RWPE2 (cell line): Measurements from ENCODE around the gene PDZRN4.

Experiments
- ATAC-seq: fragments of 200-7000 bp; cut with Tn5 transposase; 3 replicates; pipeline ENCODE4 v1.9.1; 2021; ENCODE audit warnings: low read depth
- DNase-seq: peaks from one replicate; pipeline ENCODE4 v3.0.0-alpha.2; 2020; ENCODE audit warnings: low spot score
- H3K27ac ChIP-seq: fragments of 450-650 bp; 2 replicates; pipeline ENCODE4 v1.5.1; 2017; ENCODE audit warnings: mild to moderate bottlenecking; ENCODE audit not compliant: poor library complexity, severe bottlenecking
- H3K27me3 ChIP-seq: fragments of 250-450 bp; sonication (Bioruptor Pico); 2 replicates; pipeline ENCODE4 v1.5.1; 2021; ENCODE audit warnings: mild to moderate bottlenecking, moderate library complexity; ENCODE audit not compliant: insufficient read depth, poor library complexity, severe bottlenecking
- H3K36me3 ChIP-seq: fragments of 250-450 bp; sonication (Bioruptor Pico); 2 replicates; pipeline ENCODE4 v1.5.1; 2020; ENCODE audit warnings: low read depth, mild to moderate bottlenecking, moderate library complexity
- H3K4me1 ChIP-seq: fragments of 250-450 bp; sonication (Bioruptor Pico); 2 replicates; pipeline ENCODE4 v1.5.1; 2021; ENCODE audit warnings: mild to moderate bottlenecking, moderate library complexity; ENCODE audit not compliant: insufficient read depth, poor library complexity, severe bottlenecking
- H3K4me3 ChIP-seq: fragments of 250-450 bp; sonication (Bioruptor Pico); 2 replicates; pipeline ENCODE4 v1.5.1; 2021; ENCODE audit warnings: mild to moderate bottlenecking, moderate library complexity; ENCODE audit not compliant: severe bottlenecking
- H3K9me3 ChIP-seq: fragments of 250-450 bp; sonication (Bioruptor Pico); 2 replicates; pipeline ENCODE4 v1.5.1; 2021; ENCODE audit warnings: mild to moderate bottlenecking, moderate library complexity; ENCODE audit not compliant: severe bottlenecking
- TF ChIP-seq, protein P1 (sequence below): fragments of 450-650 bp; IDR thresholded peaks from one replicate; pipeline ENCODE4 v1.5.1; 2017; ENCODE audit warnings: mild to moderate bottlenecking, moderate library complexity; ENCODE audit not compliant: poor library complexity, severe bottlenecking

The PDZRN4 gene

DNA sequence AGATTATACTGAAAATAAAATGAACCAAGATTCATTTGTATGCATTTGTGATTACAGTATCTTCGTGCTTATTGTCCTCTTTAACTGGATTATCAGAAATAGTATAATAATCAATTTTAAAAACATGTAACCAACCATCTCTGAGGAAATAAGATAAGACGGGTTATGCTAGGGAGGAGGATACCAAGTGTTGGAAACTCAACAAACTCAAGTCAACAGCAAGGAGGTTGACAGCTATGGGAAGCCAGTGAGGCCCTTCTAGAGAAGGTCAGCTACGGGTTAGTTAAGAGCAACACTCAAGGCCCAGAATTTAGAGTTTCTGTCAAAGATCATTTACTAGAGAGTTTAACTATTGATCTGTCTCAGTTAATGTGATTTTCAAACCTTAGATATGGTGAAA lies 137.2 kb downstream of the PDZRN4 start:
- DNase-seq: no peak
- Histone ChIP-seq H3K9me3 (no peaks in the 10 kb centered on the region), H3K4me1 (no peaks in the 10 kb centered on the region), H3K36me3 (no peaks in the 10 kb centered on the region), H3K27me3 (no peaks in the 10 kb centered on the region), H3K4me3 (no peak overlapping the region), H3K27ac (no peak overlapping the region)
- TF ChIP-seq, protein P1, sequence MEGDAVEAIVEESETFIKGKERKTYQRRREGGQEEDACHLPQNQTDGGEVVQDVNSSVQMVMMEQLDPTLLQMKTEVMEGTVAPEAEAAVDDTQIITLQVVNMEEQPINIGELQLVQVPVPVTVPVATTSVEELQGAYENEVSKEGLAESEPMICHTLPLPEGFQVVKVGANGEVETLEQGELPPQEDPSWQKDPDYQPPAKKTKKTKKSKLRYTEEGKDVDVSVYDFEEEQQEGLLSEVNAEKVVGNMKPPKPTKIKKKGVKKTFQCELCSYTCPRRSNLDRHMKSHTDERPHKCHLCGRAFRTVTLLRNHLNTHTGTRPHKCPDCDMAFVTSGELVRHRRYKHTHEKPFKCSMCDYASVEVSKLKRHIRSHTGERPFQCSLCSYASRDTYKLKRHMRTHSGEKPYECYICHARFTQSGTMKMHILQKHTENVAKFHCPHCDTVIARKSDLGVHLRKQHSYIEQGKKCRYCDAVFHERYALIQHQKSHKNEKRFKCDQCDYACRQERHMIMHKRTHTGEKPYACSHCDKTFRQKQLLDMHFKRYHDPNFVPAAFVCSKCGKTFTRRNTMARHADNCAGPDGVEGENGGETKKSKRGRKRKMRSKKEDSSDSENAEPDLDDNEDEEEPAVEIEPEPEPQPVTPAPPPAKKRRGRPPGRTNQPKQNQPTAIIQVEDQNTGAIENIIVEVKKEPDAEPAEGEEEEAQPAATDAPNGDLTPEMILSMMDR: no peak
- no peak for ATAC-seq

DNA sequence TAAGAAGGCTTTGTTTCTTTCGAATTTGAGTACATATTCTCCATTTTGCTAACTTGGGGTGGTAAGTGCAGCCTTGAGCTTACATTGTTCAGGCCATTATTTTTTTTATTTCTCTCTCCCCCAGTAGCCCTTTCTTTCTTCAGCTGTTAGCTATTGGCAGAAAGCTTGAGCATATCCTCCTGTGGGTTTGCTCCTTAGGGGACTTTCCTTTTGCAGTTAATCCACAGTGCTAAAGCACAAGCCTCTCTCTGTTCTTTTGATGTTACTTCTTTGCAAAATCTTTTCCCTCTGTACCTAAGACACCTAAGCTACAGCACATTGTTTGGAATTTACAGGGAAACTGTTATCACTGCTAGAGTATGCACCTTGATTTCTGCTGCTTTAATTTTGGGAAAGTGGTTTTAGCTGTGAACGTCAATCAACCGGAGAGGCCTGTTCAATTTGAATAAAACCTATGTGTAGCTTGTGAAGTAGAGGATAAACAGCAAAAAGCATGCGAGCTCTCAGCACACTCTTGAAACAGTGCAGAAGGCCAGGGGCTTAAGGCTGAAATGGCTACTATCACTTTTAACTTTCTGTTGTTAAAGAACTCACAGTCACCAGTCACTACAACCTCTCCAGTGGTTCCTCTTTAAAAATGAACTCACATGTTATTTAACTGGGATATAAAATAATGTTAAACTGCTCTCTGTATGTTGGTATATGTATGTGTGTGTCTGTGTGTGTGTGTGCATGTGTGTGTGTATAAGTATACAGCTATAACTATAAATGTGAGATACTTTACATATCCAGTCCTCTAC lies 139.2 kb downstream of the PDZRN4 start:
- H3K4me1 ChIP-seq: no peaks in the 10 kb centered on the region
- no peaks in the 10 kb centered on the region for H3K36me3 ChIP-seq
- DNase-seq (no peak), ATAC-seq (no peak)
- TF ChIP-seq, protein P1: no peak
- H3K27ac ChIP-seq: no peak overlapping the region
- H3K9me3 ChIP-seq: no peaks in the 10 kb centered on the region
- H3K4me3 ChIP-seq: no peak overlapping the region
- H3K27me3 ChIP-seq: no peaks in the 10 kb centered on the region

DNA sequence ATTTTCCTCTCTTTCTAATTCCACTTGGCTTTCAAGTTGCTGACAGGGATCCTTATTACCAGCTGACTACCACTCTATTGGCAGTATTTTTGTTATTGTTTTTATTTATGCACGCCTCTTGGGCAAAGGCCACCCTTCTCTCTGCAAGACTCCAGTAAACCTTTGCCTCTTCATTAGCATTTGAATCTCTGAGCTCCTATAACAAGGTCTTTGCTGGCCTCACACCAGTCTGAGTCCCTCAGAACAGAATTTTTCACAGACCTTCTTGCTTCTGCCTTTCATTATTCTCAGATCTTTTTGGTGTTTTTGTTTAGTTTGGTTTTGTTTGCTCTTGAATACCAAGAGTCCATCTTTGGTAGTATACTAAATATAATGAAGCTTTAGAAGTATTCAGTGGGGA lies 145.9 kb downstream of the PDZRN4 start:
- DNase-seq: no peak
- H3K4me3 ChIP-seq: no peak overlapping the region
- H3K27me3 ChIP-seq: peaks cover 3% of the 10 kb centered on the region
- no peaks in the 10 kb centered on the region for H3K9me3 ChIP-seq
- H3K36me3 ChIP-seq: no peaks in the 10 kb centered on the region
- H3K4me1 ChIP-seq: no peaks in the 10 kb centered on the region
- TF ChIP-seq, protein P1: no peak
- ATAC-seq: no peak
- H3K27ac ChIP-seq: no peak overlapping the region

DNA sequence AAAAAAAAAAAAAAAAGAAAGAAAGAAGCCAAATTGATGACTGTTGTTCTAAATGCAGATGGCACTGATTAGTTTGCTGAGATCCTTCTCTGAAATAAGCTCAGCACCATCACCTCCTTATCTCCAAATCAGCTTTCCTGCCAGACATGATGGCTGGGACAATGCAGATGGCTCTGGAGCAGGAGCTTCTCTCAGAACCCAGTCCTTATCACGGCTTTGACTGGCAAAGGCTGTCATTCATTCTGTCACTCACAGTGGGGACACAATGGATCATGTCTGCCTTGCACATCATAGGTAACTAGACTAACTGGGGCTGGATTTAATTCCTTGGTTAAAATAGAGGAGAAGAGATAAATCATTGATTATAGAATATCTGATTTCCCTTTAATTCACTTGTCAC lies 146.3 kb downstream of the PDZRN4 start:
- no peaks in the 10 kb centered on the region for H3K4me1 ChIP-seq
- DNase-seq (no peak), ATAC-seq (no peak)
- H3K36me3 ChIP-seq: no peaks in the 10 kb centered on the region
- TF ChIP-seq, protein P1: no peak
- H3K27me3 ChIP-seq: peaks cover 3% of the 10 kb centered on the region
- no peak overlapping the region for H3K27ac ChIP-seq
- H3K9me3 ChIP-seq: no peaks in the 10 kb centered on the region
- no peak overlapping the region for H3K4me3 ChIP-seq

DNA sequence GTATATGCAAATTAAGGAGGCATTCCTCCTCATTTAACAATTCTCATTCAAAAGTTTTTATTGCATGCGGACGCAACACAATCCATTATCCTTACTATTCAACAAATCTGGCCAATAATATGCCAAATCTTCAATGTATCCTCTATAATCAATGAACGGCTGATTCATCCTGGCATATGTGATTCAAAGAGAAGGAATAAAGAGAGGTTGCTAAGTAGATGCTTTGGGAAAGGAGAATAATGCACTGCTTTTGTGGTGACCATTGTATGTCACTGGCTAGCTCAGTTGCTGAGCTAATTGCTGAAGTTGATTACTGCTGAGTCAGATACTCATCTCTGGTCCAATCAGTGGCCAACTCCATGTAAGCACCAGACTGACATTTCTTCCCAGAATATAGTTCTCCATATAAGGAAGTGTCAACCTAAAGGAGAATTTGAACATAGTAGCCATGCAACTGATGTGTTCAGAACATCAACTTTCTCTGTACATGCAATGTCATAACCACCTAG lies 148.0 kb downstream of the PDZRN4 start:
- TF ChIP-seq, protein P1: no peak
- H3K4me1 ChIP-seq: no peaks in the 10 kb centered on the region
- H3K27ac ChIP-seq: no peak overlapping the region
- H3K4me3 ChIP-seq: no peak overlapping the region
- H3K36me3 ChIP-seq: no peaks in the 10 kb centered on the region
- no peak for DNase-seq
- H3K9me3 ChIP-seq: no peaks in the 10 kb centered on the region
- ATAC-seq: no peak
- peaks cover 3% of the 10 kb centered on the region for H3K27me3 ChIP-seq
